Stimulated activated CD8-positive, alpha-beta memory T cell treated with anti-CD3 and anti-CD28 coated beads, Interleukin-15, amount 100 ng/mL, for 1 hour (primary cell): ENCODE data around the gene ANKRD37.
"Not testable (repeated sequence)": the region's sequence is repeated elsewhere in the genome, so short reads cannot be mapped to it uniquely, and the experiment has no call there.

ENCODE experiments used
- DNase-seq: peaks from one replicate; pipeline ENCODE4 v3.0.0-alpha.2; 2020; ENCODE audit warnings: low read depth

Gene ANKRD37

GRCh38 chr4:185396724-185397385, at the start of gene ANKRD37:
Gene ANKRD37 (plus strand): TSS chr4:185396841. CDS start chr4:185396924, 83 bp downstream.
- no peak for DNase-seq

GRCh38 chr4:185346975-185347601, 49.6 kb upstream of the ANKRD37 start:
- no peak for DNase-seq

DNA sequence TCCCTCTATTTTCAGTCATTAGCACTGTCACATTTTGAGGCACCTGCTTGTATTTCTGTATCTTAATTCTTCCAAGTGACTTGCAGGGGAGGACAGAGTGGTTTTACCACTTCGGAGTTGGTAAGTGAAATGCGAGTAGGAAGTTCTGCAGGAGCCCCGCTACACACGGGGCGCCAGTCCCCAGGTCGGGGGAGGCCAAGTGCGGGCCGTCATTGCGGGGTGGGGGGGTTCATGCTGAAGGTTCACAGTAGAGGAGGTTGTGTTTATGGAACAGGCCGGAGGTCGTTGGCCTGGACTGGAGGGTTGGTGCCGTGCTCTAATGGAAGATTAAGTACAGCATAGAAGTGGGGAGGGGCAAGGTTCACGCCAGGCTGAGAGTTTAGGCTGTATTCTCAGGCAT, 45.0 kb upstream of the ANKRD37 start:
- DNase-seq, result no peak

DNA sequence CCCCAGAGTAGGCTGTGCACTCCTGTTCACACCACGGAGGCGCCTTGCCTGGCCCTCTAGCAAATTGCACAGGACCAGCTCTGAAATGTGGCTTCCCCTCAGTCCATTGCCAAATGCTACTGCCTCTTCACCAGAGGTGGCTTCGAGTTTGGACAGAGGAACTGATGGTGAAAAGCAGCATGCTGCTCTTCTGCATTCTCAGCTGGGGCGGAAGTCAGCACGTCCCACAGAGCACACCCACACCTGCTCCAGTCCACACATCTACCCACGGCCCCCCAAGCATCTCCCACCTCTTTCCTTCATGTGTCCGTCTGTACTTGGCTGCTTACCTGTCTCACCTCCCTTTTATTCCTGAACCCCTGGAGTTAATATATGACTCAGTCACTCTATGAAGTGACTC, 44.4 kb upstream of the ANKRD37 start:
- no peak for DNase-seq

- DNase-seq, result no peak
Observed at GRCh38 chr4:185352741-185353140, 43.9 kb upstream of the ANKRD37 start.

DNA sequence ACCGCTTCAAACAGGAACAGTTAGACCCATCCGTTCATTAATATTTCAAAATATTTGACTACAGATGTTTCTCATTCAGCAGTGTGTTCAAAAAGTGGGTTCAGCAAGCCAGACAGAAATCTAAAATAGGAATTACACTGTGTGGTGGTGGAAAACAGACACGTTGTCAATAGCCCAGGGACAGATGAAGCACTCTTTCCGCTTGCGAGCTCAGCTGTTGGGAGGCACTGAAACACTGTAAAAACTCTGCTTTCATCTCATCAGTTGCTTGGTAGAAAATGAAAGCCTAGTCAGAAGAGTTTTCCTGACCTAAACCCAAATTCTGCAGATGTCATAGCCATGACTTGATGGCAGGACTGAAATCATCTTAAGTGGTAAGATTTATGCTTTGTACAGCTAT, 39.4 kb upstream of the ANKRD37 start:
- no peak for DNase-seq

GRCh38 chr4:185357733-185358440, 38.8 kb upstream of the ANKRD37 start:
- no peak for DNase-seq

DNA sequence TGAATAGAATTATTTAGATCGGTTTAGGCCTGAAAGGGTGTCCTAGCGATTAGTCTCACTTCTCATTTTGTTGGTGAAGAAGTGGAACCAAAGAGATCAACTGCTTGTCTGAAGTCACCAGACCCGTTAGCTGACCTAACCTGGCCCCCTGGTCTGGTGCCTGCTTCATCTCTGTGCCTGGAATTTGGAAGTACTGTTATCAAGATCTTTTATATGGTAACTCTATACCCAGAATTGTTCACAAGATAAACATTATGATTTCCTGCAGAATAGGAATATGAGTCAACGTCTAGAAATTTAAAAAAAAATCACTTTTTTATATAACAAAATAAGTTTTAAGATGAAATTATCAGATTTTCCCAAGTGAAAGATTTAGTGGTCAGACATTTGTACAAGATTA, 38.1 kb upstream of the ANKRD37 start:
- no peak for DNase-seq

DNA sequence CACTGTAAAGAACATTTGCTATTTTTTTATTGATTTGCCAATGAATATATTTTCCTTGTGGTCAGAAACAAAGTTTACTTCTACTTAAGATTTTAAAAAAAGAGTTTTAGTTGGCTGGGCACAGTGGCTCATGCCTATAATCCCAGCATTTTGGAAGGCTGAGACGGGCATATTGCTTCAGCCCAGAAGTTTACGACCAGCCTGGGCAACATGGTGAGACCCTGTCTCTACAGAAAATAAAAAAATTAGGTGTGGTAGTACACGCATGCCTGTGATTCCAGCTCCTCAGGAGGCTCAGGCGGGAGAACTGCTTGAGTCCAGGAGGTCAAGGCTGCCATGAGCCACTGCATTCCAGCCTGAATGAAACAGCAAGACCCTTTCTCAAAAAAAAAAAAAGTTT, 37.7 kb upstream of the ANKRD37 start:
- DNase-seq, result no peak

GRCh38 chr4:185359767-185360446, 36.7 kb upstream of the ANKRD37 start:
- DNase-seq, result no peak

GRCh38 chr4:185361872-185362271, 34.8 kb upstream of the ANKRD37 start:
- no peak for DNase-seq

DNA sequence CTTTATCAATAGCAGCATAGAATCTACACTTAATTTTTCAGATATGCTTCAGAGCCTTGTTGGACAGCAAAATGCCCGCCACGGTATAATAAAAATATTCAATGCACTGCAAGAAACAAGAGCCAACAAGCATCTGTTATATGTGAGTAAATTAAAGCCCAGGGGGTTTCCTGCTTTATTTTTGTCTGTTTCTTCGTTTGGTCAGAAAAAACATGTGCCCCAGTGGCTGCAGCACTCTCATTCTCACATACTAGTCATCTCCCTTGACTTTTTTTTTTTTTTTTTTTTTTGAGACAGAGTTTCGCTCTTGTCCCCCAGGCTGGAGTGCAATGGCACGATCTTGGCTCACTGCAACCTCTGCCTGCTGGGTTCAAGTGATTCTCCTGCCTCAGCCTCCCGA, 34.1 kb upstream of the ANKRD37 start:
- DNase-seq, result not testable (repeated sequence)

GRCh38 chr4:185363251-185363650, 33.4 kb upstream of the ANKRD37 start:
- no peak for DNase-seq

DNA sequence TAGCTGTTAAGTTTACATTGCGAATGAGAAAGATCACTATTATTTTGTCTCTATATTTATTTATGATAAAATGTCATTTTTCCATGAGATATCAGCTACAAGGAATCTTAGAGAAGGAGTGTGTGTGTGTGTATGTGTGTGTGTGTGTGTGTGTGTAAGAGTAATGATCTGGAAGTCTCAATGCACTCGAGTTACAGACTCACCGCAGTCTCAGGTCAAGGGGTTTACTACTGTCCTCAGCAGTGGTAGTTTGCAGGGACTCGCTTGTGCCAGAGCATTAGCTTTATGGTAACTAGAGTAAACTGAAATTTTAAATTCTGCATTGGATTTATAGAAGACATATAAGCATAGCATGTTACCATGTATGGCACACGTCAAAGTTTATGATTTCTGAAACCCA, 31.8 kb upstream of the ANKRD37 start:
- no peak for DNase-seq

DNA sequence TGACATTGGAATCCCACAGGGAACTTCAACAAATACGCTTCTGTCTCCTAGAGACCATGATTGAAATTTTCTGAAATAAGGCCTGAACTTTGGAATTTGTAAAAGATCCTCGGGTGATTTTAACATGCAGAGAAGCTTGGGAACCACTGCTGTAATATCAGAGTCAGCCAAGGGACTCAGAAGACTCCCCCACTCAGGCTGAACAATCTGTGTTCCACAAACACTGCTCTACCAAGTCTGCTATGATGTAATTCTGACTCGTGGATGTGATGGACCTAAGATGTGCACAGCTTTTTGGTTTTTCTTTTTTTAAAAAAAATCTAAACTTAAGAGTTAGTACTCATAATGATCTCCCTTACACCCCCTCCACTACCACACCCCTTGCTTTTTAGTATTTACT, 26.9 kb upstream of the ANKRD37 start:
- no peak for DNase-seq

DNA sequence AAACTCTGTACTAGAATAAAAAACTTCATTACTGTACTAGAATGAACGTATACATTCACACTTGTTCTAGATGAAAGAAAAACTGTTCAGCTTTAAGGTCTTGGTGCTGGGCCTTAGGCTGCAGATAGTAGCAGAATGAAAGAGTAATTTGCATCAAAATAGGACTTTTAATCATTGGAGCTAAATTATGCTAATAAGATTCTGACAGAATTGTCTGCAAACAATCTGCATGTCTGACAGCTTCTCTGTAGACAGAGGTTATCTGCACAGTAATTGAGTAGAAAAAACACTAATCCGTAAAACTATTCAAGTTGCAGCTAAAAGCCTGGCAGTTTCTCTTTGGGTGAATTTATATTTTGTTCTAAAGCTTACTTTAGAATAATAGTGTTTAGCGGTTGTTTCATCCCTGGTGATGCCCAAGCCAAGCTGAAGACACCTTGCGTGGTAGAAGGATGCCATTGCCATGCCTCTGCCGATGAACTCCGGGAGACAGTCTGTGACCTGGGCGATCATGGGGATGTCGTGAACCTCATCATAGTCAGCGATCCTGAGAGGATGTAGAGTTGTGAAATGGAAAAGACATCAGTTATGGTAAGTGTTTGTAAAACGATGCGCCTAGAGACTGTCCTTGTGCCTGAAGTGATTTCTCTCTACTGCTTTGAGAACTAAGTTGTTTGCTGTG, 26.2 kb upstream of the ANKRD37 start:
- no peak for DNase-seq

GRCh38 chr4:185371702-185372101, 24.9 kb upstream of the ANKRD37 start:
- DNase-seq, result no peak

DNA sequence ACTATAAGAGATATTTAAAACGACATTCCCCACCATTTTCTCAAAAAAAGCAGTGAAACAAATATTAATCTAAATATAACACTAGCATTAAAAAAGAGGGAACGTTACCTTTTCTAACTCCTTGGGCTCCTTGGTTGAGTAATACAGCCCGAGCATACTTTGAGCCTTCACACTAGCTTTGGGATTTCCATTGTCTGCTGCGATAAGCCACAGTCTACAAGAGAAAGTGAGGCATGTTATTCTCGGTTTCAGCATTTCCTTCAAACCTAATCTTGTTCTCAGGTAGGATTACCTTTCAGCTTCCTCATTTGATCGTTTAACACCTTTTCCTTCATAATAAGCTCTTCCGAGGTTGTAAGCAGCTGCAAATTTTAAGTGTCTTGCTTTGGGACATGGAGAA, 22.6 kb upstream of the ANKRD37 start:
- no peak for DNase-seq

GRCh38 chr4:185374573-185374972, 22.1 kb upstream of the ANKRD37 start:
- no peak for DNase-seq

DNA sequence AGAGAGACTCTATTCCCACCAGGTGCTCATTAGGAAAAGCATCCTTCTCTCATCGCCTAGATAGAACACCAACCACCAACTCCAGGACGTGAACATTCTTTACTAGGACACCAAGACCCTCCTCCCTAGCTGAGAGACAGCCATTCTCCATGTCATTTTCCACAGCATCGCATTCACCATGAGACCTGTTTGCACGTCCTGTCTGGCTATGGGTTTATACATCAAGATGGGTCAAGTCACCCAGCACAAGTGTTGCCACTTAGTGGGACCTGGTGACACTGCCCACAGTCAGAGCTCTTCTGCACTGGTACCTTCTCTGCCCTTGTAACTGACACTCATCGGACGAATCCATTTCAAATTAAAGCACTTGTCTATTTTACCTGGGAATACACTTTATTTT, 18.4 kb upstream of the ANKRD37 start:
- no peak for DNase-seq

- no peak for DNase-seq
Observed at GRCh38 chr4:185379326-185380295, 17.0 kb upstream of the ANKRD37 start.
